Urinary bladder (tissue), 4 donors: ENCODE data around the gene KLB. TPM values are rescaled to one million over a fixed set of nuclear protein-coding genes. Genes with fewer than 3 reads are reported as not detected.

Experiments
- DNase-seq: peaks from one replicate; pipeline ENCODE4 v3.0.0-alpha.2; 2015; ENCODE audit errors: extremely low spot score
- H3K27ac ChIP-seq: one replicate; pipeline ENCODE4 v1.5.1; 2013; ENCODE audit warnings: low read depth, mild to moderate bottlenecking, moderate library complexity
- H3K36me3 ChIP-seq: one replicate; pipeline ENCODE4 v1.6.1; 2013; ENCODE audit warnings: mild to moderate bottlenecking, moderate library complexity; ENCODE audit not compliant: insufficient read depth
- H3K4me1 ChIP-seq: one replicate; pipeline ENCODE4 v1.6.1; 2013; ENCODE audit warnings: mild to moderate bottlenecking, moderate library complexity; ENCODE audit not compliant: insufficient read depth
- H3K4me3 ChIP-seq: one replicate; pipeline ENCODE4 v1.5.1; 2013; ENCODE audit warnings: low read depth, low read length
- WGBS: extraction: QIAGEN DNeasy Blood & Tissue Kit; methylation state at CpG from one replicate; pipeline ENCODE4 v1.1.7; 2013; 5-methylcytosine and 5-hydroxymethylcytosine counted together
- polyA plus RNA-seq: library from polyadenylated mRNA; stranded (reverse); fragments of 200-250 nt; gene quantifications from one replicate; pipeline ENCODE4 v1.2.3, GENCODE V29; 2013
- small RNA-seq: library from RNA; depleted of rRNA; stranded (forward); fragments of <200 nt; gene quantifications from one replicate; pipeline ENCODE3, GENCODE V24; 2014
- total RNA-seq: library from RNA; depleted of rRNA; stranded (reverse); fragments of >200 nt; gene quantifications from one replicate; pipeline ENCODE4 v1.2.3, GENCODE V29; 2014
- donor health status: healthy with polysubstance abuse.
- donor health status: healthy.

Gene KLB
- total and polyA plus RNA-seq, 2 donors: 0.16 to 0.48 TPM

GRCh38 chr4:39486221-39486804 is 79.6 kb downstream of the KLB start:
- WGBS: 81% methylated on average over 10 of the region's 10 CpGs
- Histone ChIP-seq H3K4me1 (no peaks in the 10 kb centered on the region), H3K4me3 (no peak overlapping the region), H3K27ac (no peak overlapping the region), H3K36me3 (no peaks in the 10 kb centered on the region)
- DNase-seq: no peak

GRCh38 chr4:39490322-39490721 is 83.6 kb downstream of the KLB start:
- no peak for DNase-seq
- H3K27ac ChIP-seq: no peak overlapping the region
- 90% methylated on average over 2 of the region's 2 CpGs for WGBS
- H3K4me1 ChIP-seq: no peaks in the 10 kb centered on the region
- no peaks in the 10 kb centered on the region for H3K36me3 ChIP-seq
- no peak overlapping the region for H3K4me3 ChIP-seq

- Histone ChIP-seq H3K4me3 (no peak overlapping the region), H3K27ac (no peak overlapping the region), H3K36me3 (no peaks in the 10 kb centered on the region), H3K4me1 (no peaks in the 10 kb centered on the region)
- DNase-seq: no peak
- 93% methylated on average over 1 of the region's 1 CpG for WGBS
Measured at GRCh38 chr4:39494354-39494753, 87.6 kb downstream of the KLB start.

GRCh38 chr4:39495446-39496213 is 88.9 kb downstream of the KLB start:
- no peak for DNase-seq
- Histone ChIP-seq H3K4me3 (no peak overlapping the region), H3K4me1 (no peaks in the 10 kb centered on the region), H3K27ac (no peak overlapping the region), H3K36me3 (peaks cover 2% of the 10 kb centered on the region)
- 47% methylated on average over 4 of the region's 4 CpGs for WGBS

GRCh38 chr4:39497909-39498726 is 91.4 kb downstream of the KLB start:
- WGBS: 96% methylated on average over 1 of the region's 1 CpG

GRCh38 chr4:39498727-39499020 is 91.9 kb downstream of the KLB start:
- Histone ChIP-seq H3K27ac (no peak overlapping the region), H3K36me3 (peaks cover 4% of the 10 kb centered on the region), H3K4me3 (no peak overlapping the region), H3K4me1 (no peaks in the 10 kb centered on the region)
- DNase-seq: no peak

More at GRCh38 chr4:39497909-39498726, 91.4 kb downstream of the KLB start:
- no peak overlapping the region for H3K27ac ChIP-seq
- H3K4me1 ChIP-seq: no peaks in the 10 kb centered on the region
- H3K36me3 ChIP-seq: peaks cover 4% of the 10 kb centered on the region
- no peak for DNase-seq
- H3K4me3 ChIP-seq: no peak overlapping the region

Small RNA genes within 50 kb of the gene (small RNA-seq; reads per million reads assigned to genes)
- not detected for gene MIR5591
- not detected for gene RF00019
- not detected for gene RNU6-887P

Other genes with a start within 250 kb of the KLB start
- gene WDR19, start 224.4 kb upstream of the KLB start, total RNA-seq: 43.3 TPM
- 30.2 TPM for gene WDR19, start 224.4 kb upstream of the KLB start, polyA plus RNA-seq
- 68.6 TPM for gene RFC1, start 40.6 kb upstream of the KLB start, total RNA-seq
- gene RFC1, start 40.6 kb upstream of the KLB start, polyA plus RNA-seq: 24.2 TPM
- 3,585 TPM for gene RPL9, start 52.0 kb downstream of the KLB start, total RNA-seq
- gene RPL9, start 52.0 kb downstream of the KLB start, polyA plus RNA-seq: 1,361 TPM
- gene LIAS, start 52.1 kb downstream of the KLB start, total RNA-seq: 25.4 TPM
- 14.6 TPM for gene LIAS, start 52.1 kb downstream of the KLB start, polyA plus RNA-seq
- 75.3 TPM for gene UGDH, start 120.5 kb downstream of the KLB start, total RNA-seq
- 23.7 TPM for gene UGDH, start 120.5 kb downstream of the KLB start, polyA plus RNA-seq
- 45.2 TPM for gene SMIM14, start 231.9 kb downstream of the KLB start, total RNA-seq
- gene SMIM14, start 231.9 kb downstream of the KLB start, polyA plus RNA-seq: 36.4 TPM